LHCN-M2 (cell line): ENCODE measurements around the gene KIAA0753. TPM values are rescaled to one million over a fixed set of nuclear protein-coding genes. Genes with fewer than 3 reads are reported as not detected.
A peak's percentile ranks its signal among the peaks of the same experiment; 100 is the strongest.
"Not testable (repeated sequence)": the region's sequence is repeated elsewhere in the genome, so short reads cannot be mapped to it uniquely, and the experiment has no call there.

Experiments
- DNase-seq: peaks from one replicate; pipeline ENCODE4 v3.0.0-alpha.2; 2012; ENCODE audit warnings: low read depth
- total RNA-seq: library from RNA; depleted of rRNA; stranded (reverse); fragments of >200 nt; gene quantifications from 2 replicates; pipeline ENCODE4 v1.2.3, GENCODE V29; 2014

Gene KIAA0753
- total RNA-seq, 1 experiment from 2014 or later, result 12.8 TPM

DNA sequence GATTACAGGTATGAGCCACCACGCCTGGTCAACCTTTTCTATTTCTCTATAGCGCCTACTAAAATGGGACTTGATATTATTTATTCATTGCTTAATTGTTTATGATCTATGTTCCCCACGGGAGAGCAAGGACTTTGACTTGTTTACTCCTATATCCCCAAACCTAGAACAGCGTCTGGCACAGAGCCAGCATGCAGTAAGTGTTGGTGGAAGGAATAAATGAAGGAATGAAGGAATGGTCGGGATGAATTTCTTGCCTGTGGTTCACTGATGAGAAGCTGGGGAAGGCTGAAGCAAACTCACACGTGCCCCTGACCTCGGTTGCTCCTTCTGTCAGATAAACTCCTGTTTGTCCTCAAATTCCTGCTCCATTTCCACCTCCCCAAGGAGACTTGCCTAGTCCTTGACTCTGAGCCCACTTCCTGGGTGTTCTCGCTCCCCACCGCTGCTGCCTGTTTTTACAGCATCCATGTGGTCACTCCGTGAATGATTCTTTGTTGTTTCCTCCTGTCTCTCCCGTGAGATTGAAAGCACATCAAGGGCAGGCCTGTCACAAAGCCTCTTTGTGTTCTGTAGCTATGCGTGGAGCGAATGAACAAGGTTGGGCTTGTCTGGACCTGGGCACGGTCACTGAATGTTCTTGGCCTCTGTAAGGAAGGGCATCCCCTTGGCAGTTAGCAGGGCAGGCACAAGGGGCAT, 28.4 kb upstream of the KIAA0753 start:
- DNase-seq, result no peak

DNA sequence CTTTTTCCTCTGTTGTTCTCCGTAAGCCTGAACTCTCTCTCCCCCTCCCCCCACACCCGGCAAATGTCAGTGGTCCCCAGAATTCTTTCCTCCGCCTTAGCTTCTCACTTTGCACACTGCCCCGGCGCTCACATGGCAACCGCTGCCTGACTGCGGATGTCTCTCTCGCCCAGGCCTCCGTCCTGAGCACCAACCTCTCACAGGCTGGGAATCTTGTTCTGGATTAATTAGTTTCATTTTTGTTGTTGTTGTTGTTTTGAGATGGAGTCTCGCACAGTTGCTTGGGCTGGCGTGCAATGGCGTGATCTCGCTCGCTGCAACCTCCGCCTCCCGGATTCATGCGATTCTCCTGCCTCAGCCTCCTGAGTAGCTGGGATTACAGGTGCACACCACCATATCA, 27.7 kb upstream of the KIAA0753 start:
- no peak for DNase-seq

DNA sequence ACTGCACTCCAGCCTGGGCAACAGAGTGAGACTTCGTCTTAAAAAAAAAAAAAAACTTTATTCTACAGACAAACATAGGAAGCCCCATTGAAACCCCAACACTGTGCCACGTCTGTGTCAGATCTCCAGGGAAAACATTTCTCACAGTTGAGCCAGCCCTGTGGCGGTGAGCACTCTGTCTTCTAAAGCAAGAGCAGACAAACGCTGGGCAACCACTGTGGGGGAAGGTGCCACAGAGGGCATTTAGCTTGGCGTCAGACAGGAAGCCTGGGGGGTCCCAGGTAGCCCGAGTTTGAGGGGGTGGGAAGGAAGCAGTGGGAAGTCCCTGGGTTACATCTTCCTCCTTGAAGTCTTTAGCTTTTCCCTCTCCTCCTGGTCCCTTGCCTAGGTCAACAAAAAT, 27.0 kb upstream of the KIAA0753 start:
- DNase-seq, result no peak

DNA sequence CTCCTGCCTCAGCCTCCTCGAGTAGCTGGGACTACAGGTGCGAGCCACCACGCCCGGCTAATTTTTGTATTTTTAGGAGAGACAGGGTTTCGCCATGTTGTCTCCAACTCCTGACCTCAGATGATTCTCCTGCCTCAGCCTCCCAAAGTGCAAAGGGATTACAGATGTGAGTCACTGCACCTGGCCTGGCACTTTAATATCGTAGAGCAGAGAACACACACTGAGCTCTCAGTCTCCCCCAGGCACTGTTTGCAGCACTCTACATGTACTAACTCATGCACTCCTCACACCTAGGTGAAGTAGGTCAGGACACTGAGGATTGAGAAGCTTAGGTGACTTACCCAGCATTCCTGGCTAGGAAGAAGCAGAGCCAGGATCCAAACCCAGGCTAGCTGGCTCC, 26.0 kb upstream of the KIAA0753 start:
- DNase-seq, result no peak

DNA sequence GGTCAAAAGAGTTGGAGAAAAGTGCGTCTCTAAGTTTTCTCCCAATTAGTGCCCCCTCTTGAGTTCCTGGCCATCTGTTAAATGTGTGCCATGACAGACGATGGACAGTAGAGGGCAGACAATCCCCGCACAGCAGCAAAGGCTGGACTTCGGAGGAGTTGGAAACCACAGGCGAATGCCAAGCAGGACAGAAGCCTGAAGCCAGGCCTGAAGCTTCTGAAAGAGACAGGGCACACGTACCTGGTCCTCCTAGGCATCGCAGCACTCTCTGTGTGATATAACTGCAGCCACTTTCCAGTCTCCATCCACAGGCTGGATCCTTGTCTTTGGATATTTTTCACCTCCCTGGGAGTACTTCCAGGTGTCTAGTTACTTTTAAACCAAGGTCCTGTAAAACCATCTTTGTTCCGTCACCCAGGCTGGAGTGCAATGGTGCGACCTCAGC, 25.6 kb upstream of the KIAA0753 start:
- peak; percentile 70 for DNase-seq

DNA sequence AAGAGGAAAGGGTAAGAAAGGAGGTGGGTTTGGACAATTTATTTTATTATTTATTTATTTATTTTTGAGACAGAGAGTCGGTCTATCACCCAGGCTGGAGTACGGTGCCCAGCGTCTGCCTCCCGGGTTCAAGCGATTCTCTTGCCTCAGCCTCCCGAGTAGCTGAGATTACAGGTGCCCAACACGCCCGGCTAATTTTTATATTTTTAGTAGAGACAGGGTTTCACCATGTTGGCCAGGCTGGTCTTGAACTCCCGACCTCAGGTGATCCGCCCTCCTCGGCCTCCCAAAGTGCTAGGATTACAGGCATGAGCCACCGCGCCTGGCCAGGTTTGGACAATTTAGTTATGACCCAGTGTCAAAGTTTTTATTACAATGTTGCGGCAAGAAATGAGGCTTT, 22.7 kb upstream of the KIAA0753 start:
- not testable (repeated sequence) for DNase-seq

DNA sequence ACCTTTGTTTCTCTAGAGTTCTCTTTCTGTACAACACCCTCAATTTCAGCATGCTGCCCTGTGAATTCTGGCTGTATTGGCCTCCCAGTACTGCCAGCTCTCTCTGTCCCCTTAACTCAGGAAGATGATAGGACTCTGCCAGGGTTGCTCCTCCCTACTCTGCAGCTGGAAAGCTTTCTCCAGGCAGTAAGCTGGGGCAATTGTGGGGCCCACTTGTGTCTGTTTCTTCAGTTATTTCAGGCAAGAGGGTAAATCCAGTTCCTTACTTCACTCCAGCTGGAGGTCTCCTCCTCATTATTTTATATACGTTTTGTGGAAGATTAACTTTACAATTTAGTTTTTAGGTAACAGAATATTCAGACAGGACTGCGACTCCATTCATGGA, 20.9 kb upstream of the KIAA0753 start:
- DNase-seq, result no peak

DNA sequence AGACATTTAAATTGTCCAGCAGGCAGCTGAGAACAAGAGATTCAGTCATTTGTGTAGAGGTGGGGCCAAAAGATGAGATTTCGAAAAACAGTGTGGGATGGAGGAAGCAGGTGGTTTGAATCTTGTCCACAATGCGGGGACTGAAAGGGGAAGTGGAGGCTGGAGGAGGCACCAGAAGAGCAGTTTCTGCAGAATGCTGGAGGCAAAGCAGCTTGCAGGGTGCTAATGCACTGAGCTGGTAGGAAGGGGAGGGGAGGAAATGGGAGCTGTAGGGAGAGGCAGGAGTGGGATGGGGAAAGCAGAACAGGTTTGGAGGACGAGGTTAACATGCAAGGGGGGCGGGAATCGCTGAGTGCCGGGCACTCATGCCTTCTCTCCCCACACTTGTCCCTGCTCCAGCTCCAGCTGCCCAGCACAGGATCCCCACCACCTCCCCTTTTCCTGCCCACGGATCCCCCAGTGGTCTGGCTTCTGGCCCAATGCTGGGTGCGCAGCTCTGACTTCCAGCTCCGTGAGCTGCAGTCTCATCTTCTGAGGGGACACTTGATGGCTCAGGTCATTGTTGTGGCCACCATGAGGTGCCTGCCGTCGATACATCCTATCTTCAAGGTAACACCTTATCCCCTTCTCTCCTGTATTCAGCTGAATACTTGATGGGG, 20.4 kb upstream of the KIAA0753 start:
- no peak for DNase-seq

DNA sequence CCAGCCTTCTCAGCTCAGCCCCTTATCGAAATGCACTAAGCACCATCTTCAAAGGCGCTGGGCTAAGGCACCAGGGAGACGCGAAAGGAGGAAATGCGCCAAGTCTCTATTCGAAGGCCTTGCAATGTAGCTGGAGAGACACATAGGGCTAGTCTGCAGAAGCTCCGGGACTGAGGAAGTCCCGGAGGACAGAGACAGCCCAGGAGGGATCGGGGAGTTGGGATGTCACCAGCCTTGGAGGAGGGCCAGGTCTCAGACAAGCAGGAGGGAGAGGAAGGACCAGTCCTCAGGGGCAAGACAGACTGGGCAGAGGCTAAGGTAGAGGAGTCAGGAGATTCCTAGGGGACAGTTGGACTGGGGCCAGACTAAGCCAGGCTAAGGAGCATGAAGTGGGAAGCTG, 19.6 kb upstream of the KIAA0753 start:
- no peak for DNase-seq

DNA sequence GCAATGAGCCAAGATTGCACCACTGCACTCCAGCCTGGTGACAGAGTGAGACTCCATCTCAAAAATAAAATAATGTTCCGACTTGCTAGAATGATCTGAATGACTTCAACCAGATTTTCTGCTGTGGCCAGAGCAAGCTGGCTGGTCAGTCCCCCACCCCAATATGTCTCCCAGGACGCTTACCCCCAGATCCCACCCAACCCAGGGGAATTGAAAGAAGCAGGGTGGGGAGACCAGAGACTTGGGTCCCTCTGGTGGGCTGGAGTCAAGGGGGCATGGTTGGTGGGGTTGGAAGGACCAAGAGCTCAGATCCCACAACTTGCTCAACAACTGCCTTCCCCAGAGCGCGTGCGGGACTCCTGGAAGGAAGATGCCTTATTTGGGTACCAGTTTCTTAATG, 17.9 kb upstream of the KIAA0753 start:
- not testable (repeated sequence) for DNase-seq

DNA sequence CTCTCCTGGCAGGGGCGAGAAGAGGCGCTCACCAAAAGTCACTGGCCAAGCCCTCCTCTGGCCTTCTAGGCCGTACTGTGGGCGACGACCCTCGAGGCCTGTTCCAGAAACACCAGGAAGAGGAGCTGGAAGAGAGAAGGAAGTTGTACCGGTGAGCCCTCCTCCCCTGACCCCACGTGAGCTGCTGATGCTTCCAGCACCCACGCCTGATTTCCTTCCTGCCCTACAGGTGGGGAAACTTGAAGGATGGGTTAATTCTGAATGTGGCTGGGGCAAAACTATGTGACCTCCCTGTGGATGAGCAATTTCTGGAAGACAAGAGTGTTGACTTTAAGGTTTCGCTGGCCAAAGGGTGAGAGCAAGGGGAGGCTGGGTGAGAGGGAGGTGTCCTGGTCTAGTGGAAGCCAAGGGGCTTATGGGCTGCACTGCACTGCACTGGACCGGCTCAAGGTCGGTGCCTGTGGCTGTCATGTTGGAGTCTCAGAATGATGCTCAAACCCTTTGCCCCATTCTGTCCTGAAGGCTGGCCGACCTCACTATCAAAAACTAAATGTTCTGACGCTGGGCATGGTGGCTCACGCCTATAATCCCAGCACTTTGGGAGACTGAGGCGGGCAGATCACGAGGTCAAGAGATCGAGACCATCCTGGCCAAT, 17.2 kb upstream of the KIAA0753 start:
- DNase-seq, result no peak

DNA sequence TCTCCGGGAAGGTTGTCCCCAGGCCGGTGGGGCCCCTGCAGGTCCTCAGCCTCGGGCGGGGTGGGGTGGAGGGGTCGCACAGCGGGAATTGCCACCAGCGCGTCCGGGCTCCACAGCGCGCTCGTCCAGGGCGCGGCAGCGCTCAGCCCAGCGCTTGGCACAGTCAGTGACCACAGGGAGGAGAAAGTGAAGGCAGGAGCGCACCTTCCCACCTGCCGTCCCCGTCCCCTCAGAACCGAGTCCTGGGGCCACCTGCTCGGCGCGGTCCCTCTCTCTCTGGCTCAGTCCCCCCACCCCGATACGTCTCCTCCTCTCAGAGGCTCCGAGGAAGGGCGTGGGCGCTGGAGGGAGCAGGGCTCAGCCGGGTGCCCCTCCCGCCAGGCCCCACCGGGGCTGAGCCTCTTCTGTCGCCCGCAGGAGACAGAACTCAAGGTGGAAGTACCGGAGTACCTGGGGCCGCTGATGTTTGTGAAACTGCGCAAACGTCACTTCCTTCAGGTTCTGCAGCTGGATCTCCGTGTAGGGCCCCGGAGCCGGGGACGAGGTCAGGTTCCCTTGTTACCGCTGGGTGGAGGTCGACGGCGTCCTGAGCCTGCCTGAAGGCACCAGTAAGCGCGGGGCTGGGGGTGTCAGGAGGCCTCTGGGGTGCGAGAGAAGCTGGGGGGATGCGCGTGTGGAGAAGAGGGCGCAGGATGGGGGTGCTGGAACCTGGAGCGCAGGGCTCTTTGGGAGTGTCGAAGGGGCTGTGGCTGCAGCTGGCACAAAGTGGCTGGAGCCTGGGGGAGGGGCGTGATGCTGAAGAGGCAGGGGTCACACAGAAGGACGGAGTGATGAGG, 16.5 kb upstream of the KIAA0753 start:
- DNase-seq, result not testable (repeated sequence)

DNA sequence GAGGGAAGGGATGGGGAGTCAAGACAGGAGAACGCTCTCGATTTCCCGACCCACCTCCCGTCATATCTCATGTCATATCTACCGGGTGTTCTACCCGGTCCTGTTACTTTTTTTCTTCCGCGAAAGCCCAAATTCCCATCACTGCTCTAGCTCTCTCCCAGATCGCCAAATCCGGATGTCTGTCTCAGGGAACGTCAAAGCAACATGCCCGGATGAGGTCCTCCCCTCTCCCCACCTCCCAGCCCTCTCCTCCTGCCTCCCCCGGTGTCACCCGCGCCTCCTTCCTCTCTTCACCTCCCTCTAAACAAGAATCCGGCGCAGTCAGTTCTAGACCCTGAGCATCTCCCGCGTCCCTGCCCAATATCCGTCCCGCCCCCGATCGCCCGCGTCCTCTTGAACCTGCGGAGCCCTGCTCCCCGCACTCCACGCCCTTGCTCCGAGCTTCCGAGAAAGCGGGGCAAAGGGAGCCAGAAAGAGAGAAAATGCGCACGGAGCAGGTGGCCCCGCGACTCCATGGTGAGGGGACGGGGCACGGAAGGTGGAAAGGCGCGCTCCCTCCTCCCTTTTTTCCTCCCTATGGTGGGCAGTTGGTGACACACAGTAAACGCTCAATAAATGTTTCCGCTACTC, 15.3 kb upstream of the KIAA0753 start:
- not testable (repeated sequence) for DNase-seq

DNA sequence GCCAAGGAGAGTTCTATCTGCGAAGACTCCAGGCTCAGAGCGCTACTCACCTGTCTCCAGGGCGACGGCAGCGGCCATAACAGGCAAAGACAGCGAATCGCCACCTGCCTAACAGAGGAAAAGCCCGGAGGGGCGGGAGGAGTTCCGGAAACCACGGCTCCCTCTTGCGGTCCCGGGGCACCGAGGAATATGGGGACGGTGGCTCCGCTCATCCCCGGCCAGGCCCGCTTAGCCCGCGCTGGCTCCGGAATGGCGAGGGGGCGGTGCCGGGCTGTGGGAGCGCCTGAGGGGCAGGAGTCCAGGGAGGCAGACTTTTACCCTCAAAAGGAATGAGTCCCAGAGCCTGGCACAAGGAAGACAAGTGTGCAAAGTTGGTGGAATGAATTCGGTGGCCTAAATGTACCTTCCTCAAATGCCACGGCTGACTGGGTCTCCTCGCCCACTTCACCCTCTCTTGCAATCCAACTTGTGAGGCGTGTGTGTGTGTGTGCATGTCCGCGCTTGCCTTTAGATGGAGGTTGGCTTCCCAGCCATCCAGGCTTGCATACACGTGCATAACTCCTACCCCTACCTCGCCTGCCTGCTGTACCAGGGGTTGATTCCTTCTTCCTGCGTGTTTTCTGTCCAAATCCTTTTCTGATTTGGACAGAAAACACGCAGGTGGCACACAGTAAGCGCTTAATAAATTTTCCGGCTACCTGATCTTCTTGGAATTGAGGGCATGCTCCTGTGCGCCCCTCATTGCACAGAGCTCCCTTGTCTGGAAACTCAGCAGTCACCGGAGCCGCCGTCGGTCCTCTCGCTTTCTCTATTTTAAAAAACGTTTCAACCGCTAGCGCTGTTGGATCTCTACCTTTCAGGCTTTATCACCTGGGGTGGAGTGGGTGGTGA, 14.6 kb upstream of the KIAA0753 start:
- no peak for DNase-seq

DNA sequence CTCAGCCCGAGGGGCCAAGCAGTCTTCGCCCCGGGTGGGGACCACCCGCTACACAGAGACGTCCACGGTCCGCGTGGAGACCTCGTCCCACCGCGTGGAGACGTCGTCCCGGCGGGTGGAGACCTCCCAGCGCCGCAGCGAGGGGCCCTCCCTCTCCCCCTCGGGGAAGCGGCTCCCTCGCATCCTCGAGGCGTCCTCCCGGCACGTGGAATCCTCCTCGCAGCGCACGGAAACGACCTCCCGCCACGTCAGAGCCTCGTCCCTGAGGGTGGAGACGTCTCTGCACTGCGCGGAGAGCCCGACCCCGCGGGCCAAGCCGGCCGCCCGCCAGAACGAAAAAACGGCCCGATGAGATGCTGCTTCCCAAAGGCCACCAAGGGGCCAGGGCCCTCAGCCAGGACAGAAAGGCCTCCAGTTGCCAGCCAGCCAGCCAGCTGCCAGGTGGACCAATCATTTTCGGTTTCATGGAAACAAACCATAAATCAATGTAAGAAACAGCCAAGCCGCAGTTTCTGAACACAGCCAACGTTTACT, 11.5 kb upstream of the KIAA0753 start:
- peak; percentile 36 for DNase-seq

DNA sequence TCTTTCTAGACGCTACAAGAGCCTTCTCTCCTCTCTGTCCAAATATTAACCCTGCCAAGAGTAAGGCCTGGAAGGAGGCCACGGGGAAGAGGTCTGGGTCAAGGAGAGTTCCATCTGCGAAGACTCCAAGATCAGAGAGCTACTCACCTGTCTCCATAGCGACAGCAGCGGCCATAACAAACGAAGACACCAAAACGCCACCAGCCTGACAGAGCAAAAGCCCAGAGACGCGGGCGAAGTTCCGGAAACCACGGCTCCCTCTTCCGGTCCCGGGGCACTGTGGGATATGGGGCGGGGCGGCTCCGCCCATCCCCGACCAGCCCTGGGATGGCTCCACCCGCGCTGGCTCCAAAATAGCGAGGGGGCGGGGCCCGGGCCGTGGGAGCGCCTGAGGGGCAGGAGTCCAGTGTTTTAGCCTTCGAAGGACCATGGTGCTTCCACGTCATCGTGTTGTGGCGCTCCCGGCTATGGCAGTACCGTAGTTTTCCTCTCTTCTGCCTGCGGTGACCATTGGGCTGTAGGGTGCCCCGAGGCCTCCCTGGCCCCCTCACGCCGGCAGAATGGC, 10.9 kb upstream of the KIAA0753 start, which contains the start of the genes C17orf100 and MED31:
TSS of gene C17orf100 (plus strand) at position 409 of the 565 bp plus-strand sequence. CDS start at position 561, 152 bp downstream.
TSS of gene MED31 (minus strand) at position 252 of the 565 bp plus-strand sequence. CDS start at position 175, 77 bp downstream.
- DNase-seq, result peak; percentile 90

DNA sequence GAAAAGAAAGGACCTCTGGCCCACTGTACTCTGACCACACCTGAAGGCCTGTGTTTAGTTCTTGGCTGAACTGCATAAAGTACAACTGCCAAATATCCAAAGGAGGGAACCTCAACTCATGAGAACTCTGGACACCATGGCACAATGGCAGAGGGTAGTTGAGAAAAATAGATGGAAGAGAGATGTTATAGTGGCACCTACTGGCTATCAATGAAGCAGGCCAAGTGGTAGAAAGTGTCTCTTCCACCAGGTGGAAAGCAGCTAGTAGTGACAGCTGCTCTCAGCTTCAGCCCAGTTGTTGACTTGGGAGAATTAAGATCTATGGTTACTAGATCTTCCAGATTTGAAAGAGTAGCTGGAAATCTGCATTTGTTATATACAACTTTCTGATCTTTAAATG, 7.7 kb upstream of the KIAA0753 start:
- peak; percentile 48 for DNase-seq

DNA sequence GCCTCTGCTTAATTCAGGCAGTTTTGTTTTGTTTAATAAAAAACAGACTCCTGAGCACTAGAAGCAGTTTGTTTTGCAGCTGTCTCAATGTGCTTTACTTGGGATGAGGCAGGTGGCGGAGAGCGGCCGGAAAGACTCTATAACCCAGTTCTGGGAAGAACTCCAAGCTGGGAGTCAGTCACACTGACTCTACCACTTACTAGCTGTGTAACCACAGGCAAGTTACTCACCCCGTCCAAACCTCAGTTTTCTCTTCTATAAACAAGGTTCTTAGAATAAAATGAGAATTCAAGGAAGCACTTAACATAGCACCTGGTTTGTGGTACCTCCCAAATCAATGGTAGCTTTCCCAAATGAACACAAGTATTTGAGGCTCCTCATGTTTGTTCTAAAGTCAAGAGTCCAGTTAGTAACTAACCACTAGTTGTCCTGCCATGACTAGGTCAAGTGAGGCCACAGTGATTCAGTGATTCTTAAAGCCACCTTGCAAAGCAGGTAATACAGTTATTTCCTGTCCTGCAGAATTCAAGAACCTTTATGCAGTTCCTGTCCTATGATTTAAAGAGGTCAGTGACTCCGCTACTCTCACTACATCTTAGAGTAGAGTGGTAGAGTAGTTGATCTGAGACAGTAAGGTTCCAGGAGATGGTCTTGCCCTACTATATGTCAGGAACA, 3.1 kb upstream of the KIAA0753 start:
- peak; percentile 96 for DNase-seq

DNA sequence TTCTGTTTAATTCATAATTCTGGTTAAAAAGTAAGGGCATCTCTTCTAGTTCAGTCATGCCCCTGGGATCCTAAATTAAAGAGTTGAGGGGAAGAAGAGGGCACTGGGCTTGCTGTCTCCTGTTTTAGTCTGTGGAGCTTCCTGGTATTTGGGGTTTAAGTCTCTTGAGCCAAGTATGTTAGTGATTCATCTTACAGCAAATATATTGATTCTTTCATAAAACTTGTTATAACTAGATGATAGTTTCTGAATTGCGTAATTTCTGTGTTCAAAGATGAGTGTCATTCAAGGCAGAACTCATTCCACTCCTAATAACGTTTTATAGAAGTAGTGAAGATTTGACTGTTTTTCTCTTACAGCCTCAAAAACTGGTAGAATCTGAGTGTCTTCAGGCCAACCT, 2.1 kb upstream of the KIAA0753 start:
- no peak for DNase-seq
